GM21360 (cell line): ENCODE measurements around the gene PALD1.

Source experiments
- ATAC-seq: cut with Tn5 transposase; IDR thresholded peaks from one replicate; pipeline ENCODE4 v1.9.1; 2021; ENCODE audit warnings: mild to moderate bottlenecking, moderate library complexity; ENCODE audit not compliant: unreplicated experiment

Gene PALD1

DNA sequence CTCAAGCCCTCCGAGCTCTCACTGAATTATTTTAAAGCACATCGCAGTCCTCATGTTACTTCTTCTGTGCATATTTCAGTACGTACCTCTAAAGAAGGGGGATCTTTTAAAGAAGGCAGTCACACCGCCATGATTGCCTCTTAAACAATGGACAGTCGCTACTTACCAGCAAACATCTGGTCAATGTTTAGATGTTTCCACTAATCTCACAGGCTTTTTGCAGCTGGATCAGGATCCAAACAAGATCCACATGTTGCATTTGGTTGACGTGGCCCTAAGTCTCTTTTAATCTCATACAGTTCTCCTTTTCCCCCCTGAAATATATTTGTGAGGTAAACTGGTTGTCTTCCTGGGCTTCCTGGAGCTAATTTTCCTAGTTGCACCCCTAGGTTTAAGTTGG is 74.0 kb downstream of the PALD1 start:
- no peak for ATAC-seq

DNA sequence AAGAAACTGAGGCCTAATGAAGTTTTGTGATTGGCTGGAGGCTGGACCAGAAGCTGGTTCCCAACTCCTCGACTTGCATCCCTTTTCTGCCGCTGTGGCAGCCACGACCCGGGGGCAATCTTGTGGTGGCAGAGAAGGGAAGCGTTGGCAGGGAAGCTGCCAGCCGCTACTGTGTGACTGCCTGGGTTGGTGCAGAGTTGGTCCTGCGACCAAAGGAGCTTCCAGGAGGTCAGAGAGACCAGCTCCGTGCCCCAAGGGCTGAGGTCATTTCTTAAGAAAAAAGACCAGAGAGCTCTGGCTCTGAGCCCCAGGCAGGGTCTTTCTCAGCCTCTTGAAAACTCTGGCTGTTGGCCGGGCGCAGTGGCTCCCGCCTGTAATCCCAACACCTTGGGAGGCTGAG is 76.8 kb downstream of the PALD1 start:
- ATAC-seq: no peak

GRCh38 chr10:70557086-70557845 is 78.7 kb downstream of the PALD1 start:
- no peak for ATAC-seq

GRCh38 chr10:70557876-70558275 is 79.3 kb downstream of the PALD1 start:
- ATAC-seq: no peak

GRCh38 chr10:70558295-70558694 is 79.7 kb downstream of the PALD1 start:
- ATAC-seq: no peak

DNA sequence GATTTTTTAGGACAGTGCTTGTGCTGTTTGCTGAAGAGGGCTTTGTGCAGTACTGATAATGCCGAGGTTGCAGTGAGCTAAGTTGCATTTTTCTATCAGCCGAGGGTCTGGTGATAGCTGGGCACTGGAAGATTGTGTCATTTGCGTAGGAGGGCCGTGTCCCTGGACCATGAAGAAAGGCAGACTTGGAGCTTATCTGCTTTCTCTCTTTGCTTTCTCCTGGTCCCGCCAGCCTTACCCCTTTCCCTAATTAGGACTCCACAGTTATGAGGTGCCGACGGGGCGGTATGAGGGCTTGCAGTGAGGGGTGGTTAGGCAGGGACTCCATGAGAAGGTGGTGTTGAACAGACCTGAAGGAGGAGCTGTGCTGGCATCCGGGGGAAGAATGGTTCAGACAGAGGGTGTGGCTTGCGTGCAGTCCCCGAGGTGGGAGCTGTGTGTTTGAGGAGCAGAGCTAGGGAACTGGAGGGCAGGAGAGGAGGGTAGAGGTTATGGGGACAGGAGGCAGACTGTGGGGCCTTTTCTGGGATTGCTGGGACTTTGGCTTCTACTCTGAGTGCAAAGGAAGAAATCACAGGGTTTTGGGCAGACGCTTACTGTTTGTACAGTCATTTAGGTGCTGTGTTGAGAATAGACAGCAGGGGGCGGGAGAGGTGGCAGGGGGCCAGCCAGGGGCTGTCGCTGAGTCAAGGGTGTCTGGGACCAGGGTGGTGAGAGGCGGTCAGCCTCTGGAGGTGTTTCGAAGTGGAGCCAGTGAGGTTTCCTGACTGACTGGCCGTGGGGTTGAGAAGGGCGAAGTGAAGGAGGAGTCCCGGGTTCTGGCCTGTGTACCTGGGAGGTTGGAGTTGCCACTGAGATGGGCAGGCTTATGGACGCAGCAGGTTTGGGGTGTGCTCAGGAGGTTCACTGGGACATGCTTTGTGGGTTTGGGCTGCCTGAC is 80.6 kb downstream of the PALD1 start:
- ATAC-seq: no peak

- ATAC-seq: no peak
These were observed 81.3 kb downstream of the PALD1 start for GRCh38 chr10:70559861-70560260.

- no peak for ATAC-seq
These were observed 82.0 kb downstream of the PALD1 start for GRCh38 chr10:70560511-70560941.

- no peak for ATAC-seq
These were observed 82.5 kb downstream of the PALD1 start for GRCh38 chr10:70561070-70561469.

- no peak for ATAC-seq
These were observed 83.0 kb downstream of the PALD1 start for GRCh38 chr10:70561558-70561957.

GRCh38 chr10:70562036-70562755 is 83.6 kb downstream of the PALD1 start:
- ATAC-seq: no peak

- ATAC-seq: no peak
These were observed 84.7 kb downstream of the PALD1 start for GRCh38 chr10:70563230-70563629.

DNA sequence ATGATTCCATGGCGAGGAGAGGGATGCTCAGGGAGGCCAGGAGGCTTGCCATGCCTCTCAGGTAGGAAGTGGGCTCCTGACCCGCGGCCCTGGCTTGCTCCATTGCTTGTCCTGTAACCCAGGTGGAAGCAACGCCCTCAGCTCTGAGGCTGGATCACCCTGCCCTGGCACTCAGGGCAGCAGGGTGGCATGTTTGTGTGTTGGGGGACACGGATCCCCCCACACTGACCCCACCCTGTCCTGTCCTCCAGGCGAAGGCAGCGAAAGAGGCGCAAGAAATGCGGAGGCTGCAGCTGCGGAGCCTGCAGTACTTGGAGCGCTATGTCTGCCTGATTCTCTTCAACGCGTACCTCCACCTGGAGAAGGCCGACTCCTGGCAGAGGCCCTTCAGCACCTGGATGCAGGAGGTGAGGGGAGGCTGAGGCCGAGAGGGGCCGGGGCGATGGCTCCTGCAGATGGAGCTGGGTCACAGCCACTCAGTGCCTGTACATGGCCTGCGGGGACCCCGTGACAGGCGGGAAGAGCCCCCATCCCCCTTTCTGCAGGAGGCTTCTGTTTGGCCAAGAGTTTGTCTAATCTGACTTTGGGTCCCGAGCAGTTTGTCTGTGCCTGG is 85.7 kb downstream of the PALD1 start:
- ATAC-seq: no peak

GRCh38 chr10:70564901-70565351 is 86.4 kb downstream of the PALD1 start:
- no peak for ATAC-seq

DNA sequence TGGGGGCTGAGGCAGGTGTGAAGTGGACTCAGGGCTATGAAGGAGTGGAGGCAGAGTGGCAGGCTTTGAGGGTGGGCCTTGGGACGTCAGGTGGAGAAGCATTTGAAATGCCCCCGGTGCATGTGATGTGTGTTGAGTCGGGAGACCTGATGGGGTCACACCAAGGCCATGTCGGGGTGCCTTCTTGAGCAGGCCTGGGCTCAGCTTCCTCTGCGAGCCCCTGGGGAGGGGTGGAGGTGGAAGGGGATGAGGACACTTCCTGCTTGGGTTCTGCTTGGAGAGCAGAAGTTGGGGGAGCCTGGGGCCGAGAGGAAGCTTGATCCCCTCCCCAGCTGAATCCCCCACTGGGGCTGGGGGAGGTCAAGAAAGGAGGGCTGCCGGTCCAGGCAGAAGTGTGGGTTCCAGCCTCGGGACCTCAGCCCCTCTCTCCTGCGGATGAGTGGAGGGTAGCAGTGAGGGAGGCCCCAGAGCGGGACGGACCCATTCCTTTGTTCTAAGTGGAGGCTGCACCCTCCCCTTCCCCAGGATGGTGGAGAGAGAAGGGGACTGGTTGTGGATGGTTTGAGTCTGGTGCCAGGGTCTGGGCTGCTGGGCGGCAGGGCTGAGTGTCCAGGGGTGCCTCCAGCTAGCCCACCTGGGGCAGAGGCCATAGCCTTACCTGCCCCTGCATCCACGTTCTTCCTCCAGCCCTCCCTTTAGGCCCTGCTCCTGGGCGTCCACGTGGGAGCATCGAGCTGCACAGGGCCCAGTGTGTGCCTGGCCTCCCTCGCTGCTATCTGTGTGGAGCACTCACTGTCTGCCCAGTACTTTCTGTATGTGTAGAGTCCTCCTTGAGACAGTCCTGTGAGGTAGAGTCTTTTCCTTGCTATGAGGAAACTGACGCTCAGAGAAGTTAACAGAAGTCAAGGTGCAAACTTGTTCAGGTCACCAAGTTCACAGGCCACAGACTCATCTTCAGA is 87.3 kb downstream of the PALD1 start:
- ATAC-seq: no peak

- no peak for ATAC-seq
These were observed 88.1 kb downstream of the PALD1 start for GRCh38 chr10:70566515-70567290.

DNA sequence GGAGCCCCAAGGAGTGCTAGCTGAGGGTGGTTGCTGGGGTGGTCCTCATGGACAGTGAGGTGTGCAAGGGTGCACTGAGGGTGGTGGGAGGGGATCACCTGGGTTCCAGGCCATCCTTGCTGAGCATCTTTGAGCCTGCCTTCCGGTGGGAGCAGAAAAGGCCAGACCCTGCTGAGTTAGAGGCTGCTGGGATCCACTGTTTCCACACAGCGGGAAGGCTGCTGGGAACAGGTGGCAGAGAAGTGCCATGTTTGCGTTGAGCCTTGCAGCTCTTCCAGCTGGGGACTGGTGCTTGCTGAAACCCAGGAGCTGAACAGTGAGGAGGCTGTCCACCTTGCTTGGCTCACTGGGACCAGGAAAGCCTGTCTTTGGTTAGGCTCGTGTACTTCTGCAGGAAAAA is 89.0 kb downstream of the PALD1 start:
- ATAC-seq: no peak

- no peak for ATAC-seq
These were observed 89.5 kb downstream of the PALD1 start for GRCh38 chr10:70568113-70568512.
